ENCODE data around the gene BPHL.

- TF ChIP-seq YY1 (IDR thresholded peaks at IDR 0.05; ENCODE audit: insufficient read depth, insufficient read length) (no peak), ZNF274 (IDR thresholded peaks at IDR 0.05; ENCODE audit: low read depth, low read length) (no peak)
Observed at GRCh38 chr6:3195420-3195694, 76.8 kb downstream of the BPHL start.
